Measurements from ENCODE around the gene CCDC8.

The CCDC8 gene, protein sequence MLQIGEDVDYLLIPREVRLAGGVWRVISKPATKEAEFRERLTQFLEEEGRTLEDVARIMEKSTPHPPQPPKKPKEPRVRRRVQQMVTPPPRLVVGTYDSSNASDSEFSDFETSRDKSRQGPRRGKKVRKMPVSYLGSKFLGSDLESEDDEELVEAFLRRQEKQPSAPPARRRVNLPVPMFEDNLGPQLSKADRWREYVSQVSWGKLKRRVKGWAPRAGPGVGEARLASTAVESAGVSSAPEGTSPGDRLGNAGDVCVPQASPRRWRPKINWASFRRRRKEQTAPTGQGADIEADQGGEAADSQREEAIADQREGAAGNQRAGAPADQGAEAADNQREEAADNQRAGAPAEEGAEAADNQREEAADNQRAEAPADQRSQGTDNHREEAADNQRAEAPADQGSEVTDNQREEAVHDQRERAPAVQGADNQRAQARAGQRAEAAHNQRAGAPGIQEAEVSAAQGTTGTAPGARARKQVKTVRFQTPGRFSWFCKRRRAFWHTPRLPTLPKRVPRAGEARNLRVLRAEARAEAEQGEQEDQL

DNA sequence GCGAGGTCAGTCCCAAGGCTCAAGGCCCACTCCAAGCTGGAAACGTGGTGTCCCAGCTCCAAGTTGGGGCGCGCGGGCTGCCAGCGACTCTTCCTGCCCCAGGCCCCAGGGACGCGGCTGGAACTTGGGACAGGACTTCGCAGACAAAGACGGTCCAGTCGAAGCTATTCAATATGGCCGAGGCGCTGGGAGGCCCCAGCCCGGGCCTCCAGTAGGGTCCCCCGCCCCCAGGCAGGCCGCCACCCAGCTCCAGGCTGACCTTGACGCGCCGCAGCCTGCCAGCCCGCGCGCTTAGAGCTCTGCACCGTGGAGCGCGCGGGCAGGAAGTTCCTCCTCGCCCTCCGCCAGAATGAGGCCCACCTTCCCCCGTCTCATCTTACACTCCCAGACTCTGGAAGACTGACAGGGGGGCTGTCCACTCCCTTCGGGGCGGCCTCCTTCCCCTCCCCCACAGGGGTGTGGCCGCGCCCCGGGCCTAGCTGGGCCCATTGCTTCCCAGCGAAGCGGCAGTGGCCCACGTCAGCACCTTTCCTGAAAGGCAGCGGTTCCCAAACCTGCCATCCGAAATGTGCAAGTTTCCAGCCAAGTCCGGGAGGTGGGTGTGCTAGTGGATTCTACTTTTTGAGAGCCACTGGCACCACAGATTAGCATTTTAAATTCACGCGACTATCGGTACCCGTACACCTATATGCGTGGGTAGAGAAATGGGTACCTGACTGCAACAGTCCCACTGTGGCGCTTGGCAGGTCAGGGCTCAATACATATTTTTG lies at the start of gene CCDC8:
TSS of gene CCDC8 (minus strand) at position 303 of the 770 bp plus-strand sequence. CDS start 754 bp downstream, outside the sequence.
- peak within 1 kb of the TSS; percentile 53 for H3K9ac ChIP-seq (ENCODE audit: low read length)

DNA sequence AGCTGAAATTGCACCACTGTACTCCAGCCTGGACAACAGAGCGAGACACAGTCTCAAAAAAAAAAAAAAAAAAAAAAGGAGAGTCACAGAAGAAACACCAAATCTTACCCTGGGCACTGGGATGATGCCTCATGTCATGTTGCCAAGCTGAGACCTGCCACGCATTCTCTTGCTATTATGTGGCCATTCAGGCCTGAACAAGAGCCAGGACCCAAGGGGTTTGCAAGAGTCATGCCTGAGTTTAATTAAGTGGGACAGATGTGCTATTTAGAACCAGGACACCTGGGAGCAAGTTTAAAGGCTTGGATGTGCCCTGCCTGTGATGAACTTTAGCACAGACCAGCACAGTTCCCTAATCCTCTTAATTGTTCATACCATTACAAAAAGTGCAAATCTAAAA lies 48.2 kb upstream of the CCDC8 start:
- no peak overlapping the region for H3K9ac ChIP-seq (ENCODE audit: low read length)
- no peaks in the 10 kb centered on the region for H3K36me3 ChIP-seq (ENCODE audit: control insufficient read depth, insufficient read depth, low read length)
- no peaks in the 10 kb centered on the region for H3K9me3 ChIP-seq (ENCODE audit: control insufficient read depth, low read length)
- H3K27me3 ChIP-seq (ENCODE audit: control insufficient read depth, insufficient read depth, low read length) = peaks cover 3% of the 10 kb centered on the region
- no peak overlapping the region for H3K4me3 ChIP-seq (ENCODE audit: low read length)
- peaks cover under 1% of the 10 kb centered on the region for H3K4me1 ChIP-seq (ENCODE audit: control insufficient read depth, insufficient read depth, low read length)

More for the DNA sequence above, at the start of gene CCDC8:
- H3K9me3 ChIP-seq (ENCODE audit: control insufficient read depth, low read length) = no peaks in the 10 kb centered on the region
- H3K27me3 ChIP-seq (ENCODE audit: control insufficient read depth, insufficient read depth, low read length) = peaks cover 53% of the 10 kb centered on the region
- H3K4me3 ChIP-seq (ENCODE audit: low read length) = peak within 1 kb of the TSS; percentile 4
- H3K4me1 ChIP-seq (ENCODE audit: control insufficient read depth, insufficient read depth, low read length) = no peaks in the 10 kb centered on the region
- no peaks in the 10 kb centered on the region for H3K36me3 ChIP-seq (ENCODE audit: control insufficient read depth, insufficient read depth, low read length)

DNA sequence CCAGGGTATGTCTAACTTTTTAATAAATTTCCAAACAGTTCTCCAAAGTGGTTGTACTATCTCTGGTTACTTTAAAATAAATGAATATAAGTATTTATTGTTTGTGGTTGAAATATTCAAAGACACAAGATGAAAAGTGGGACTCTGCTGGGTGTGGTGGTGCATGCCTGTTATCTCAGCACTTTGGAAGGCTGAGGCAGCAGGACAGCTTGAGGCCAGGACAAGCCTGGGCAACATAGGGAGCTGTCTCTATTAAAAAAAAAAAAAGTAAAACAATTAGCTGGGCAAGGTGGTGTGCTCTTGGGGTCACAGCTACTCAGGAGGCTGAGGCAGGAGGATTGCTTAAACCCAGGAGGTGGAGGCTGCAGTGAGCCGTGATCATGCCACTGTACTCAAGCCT lies 47.6 kb upstream of the CCDC8 start:
- Histone ChIP-seq H3K9me3 (ENCODE audit: control insufficient read depth, low read length) (no peaks in the 10 kb centered on the region), H3K9ac (ENCODE audit: low read length) (no peak overlapping the region), H3K4me1 (ENCODE audit: control insufficient read depth, insufficient read depth, low read length) (peaks cover 3% of the 10 kb centered on the region), H3K27me3 (ENCODE audit: control insufficient read depth, insufficient read depth, low read length) (peaks cover 3% of the 10 kb centered on the region), H3K36me3 (ENCODE audit: control insufficient read depth, insufficient read depth, low read length) (no peaks in the 10 kb centered on the region), H3K4me3 (ENCODE audit: low read length) (no peak overlapping the region)

DNA sequence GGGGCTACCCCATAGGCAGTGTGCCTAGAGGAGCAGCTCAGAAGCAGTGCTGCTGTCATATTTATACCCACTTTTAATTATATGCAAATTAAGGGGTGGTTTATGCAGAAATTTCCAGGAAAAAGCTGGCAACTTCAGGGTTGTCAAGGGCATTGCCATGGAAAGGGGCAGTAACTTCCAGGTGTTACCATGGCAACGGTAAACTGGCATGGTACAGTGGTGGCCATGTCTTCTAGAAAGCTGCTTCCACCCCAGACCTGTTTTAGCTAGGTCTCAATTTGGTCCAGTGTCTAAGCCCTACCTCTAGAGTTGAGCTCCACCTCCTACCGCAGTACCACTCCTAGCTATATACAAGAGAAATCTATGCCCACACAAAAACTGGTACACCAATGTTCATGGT lies 46.7 kb upstream of the CCDC8 start:
- H3K9me3 ChIP-seq (ENCODE audit: control insufficient read depth, low read length) = no peaks in the 10 kb centered on the region
- H3K4me3 ChIP-seq (ENCODE audit: low read length) = no peak overlapping the region
- H3K9ac ChIP-seq (ENCODE audit: low read length) = no peak overlapping the region
- H3K36me3 ChIP-seq (ENCODE audit: control insufficient read depth, insufficient read depth, low read length) = no peaks in the 10 kb centered on the region
- H3K4me1 ChIP-seq (ENCODE audit: control insufficient read depth, insufficient read depth, low read length) = peaks cover 3% of the 10 kb centered on the region
- peaks cover 3% of the 10 kb centered on the region for H3K27me3 ChIP-seq (ENCODE audit: control insufficient read depth, insufficient read depth, low read length)

DNA sequence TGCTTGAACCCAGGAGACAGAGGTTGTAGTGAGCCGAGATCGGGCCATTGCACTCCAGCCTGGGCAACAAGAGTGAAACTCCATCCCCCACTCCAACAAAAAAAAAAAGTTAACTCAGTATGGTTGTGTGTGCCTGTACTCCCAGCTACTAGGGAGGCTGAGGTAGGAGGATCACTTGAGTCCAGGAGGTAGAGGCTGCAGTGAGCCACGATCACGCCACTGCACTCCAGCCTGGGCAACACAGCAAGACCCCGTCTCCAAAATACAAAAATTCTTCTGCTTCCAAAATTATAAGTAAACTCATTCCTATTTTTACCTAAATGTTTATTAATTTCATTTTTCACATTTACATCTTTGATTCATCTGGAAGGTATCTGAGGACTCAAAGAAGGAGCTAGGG lies 43.6 kb upstream of the CCDC8 start:
- no peak overlapping the region for H3K9ac ChIP-seq (ENCODE audit: low read length)
- H3K4me1 ChIP-seq (ENCODE audit: control insufficient read depth, insufficient read depth, low read length) = peaks cover 3% of the 10 kb centered on the region
- H3K27me3 ChIP-seq (ENCODE audit: control insufficient read depth, insufficient read depth, low read length) = peaks cover 3% of the 10 kb centered on the region
- H3K9me3 ChIP-seq (ENCODE audit: control insufficient read depth, low read length) = no peaks in the 10 kb centered on the region
- H3K4me3 ChIP-seq (ENCODE audit: low read length) = no peak overlapping the region
- H3K36me3 ChIP-seq (ENCODE audit: control insufficient read depth, insufficient read depth, low read length) = no peaks in the 10 kb centered on the region

DNA sequence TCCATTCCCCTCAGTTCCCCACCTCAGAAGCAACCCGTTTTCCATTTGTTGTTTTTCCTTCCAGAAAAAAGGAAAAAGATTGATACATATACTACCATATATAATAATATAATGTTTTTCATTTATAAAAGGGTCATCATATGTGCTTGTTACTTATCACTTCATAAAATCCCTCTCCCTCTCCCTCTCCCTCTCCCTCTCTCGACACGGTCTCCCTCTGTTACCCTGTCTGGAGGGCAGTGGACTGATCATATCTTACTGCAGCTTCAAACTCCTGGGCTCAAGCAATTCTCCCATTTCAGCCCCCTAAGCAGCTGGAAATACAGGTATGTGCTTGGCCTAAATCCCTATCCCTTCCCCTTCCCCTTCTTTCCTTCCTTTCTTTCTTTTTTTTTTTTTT lies 40.9 kb upstream of the CCDC8 start:
- Histone ChIP-seq H3K4me3 (ENCODE audit: low read length) (no peak overlapping the region), H3K4me1 (ENCODE audit: control insufficient read depth, insufficient read depth, low read length) (peaks cover 3% of the 10 kb centered on the region), H3K36me3 (ENCODE audit: control insufficient read depth, insufficient read depth, low read length) (no peaks in the 10 kb centered on the region), H3K27me3 (ENCODE audit: control insufficient read depth, insufficient read depth, low read length) (peaks cover 3% of the 10 kb centered on the region), H3K9me3 (ENCODE audit: control insufficient read depth, low read length) (no peaks in the 10 kb centered on the region), H3K9ac (ENCODE audit: low read length) (no peak overlapping the region)

DNA sequence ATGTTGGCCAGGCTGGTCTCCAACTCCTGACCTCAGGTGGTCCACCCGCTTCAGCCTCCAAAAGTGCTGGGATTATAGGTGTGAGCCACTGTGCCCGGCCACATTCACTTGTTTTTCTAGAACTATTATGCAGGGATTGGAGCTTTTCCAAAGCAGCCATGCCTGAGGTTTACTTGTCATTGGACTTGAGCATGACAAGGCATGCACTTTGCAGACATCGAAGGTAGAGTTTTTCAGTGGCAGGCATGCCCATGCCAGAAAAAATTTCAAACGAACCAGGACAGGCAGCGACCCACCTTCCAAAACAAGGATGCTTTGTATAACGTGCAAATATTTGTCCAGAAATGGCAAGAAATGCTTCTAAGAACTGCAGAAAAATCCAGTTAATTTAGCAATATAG lies 40.3 kb upstream of the CCDC8 start:
- Histone ChIP-seq H3K36me3 (ENCODE audit: control insufficient read depth, insufficient read depth, low read length) (no peaks in the 10 kb centered on the region), H3K9me3 (ENCODE audit: control insufficient read depth, low read length) (no peaks in the 10 kb centered on the region), H3K27me3 (ENCODE audit: control insufficient read depth, insufficient read depth, low read length) (peaks cover 3% of the 10 kb centered on the region), H3K9ac (ENCODE audit: low read length) (no peak overlapping the region), H3K4me1 (ENCODE audit: control insufficient read depth, insufficient read depth, low read length) (peaks cover 3% of the 10 kb centered on the region), H3K4me3 (ENCODE audit: low read length) (no peak overlapping the region)

DNA sequence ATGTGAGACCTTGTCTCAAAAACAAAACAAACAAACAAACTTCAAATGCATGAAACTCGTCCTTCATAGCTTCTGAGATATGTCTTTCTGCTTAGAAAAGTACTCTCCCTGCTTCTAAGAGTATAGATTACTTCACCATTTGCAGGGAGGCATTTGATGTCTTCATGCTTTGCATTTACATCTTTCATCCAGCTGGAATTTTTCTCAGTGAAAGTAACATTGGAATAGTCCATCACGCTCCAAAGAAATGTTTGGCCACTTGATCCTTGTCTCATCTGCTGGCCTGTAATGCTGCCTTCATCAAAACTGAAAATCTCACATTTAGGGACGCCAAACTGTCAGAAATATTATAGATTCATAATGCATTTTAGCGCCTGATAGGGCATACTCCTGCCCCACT lies 38.8 kb upstream of the CCDC8 start:
- H3K4me1 ChIP-seq (ENCODE audit: control insufficient read depth, insufficient read depth, low read length) = peaks cover 3% of the 10 kb centered on the region
- H3K4me3 ChIP-seq (ENCODE audit: low read length) = no peak overlapping the region
- H3K36me3 ChIP-seq (ENCODE audit: control insufficient read depth, insufficient read depth, low read length) = no peaks in the 10 kb centered on the region
- H3K9me3 ChIP-seq (ENCODE audit: control insufficient read depth, low read length) = no peaks in the 10 kb centered on the region
- no peak overlapping the region for H3K9ac ChIP-seq (ENCODE audit: low read length)
- H3K27me3 ChIP-seq (ENCODE audit: control insufficient read depth, insufficient read depth, low read length) = peaks cover 2% of the 10 kb centered on the region

DNA sequence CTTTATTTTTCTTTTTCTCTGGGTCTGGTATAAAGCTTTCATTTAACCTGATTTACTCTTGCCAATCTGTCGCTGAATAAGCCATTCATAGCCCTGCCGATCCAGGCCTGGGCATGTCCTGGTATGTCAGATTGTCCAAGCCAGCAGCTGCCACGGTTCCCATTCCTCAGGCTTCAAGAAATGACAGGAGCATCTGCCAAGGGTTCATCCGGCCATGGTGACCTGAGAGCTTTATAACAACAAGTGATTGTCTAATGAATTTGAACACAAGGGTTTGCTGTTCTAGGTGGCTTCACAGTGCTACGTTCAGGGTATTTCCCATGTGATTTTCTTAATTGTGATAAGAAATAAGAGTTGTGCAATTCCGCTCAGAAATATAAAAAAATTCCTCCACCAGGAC lies 38.0 kb upstream of the CCDC8 start:
- no peak overlapping the region for H3K9ac ChIP-seq (ENCODE audit: low read length)
- no peak overlapping the region for H3K4me3 ChIP-seq (ENCODE audit: low read length)

DNA sequence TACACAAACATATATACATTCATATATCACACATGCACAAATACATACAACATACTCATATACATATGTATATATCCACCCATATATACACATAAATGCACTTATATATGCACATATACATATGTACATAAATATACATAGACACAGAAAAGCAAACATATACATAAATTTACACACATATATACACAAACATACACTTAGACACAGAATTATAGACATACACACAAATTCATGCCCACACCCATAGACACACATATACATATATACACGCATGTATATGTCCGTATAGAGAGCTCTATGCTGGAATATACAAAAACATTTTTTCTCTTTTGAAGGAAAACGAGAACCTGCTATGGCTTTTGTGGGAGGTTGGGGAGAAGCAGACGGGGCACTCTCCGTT lies 37.4 kb upstream of the CCDC8 start:
- Histone ChIP-seq H3K9ac (ENCODE audit: low read length) (no peak overlapping the region), H3K36me3 (ENCODE audit: control insufficient read depth, insufficient read depth, low read length) (no peaks in the 10 kb centered on the region), H3K4me3 (ENCODE audit: low read length) (no peak overlapping the region), H3K4me1 (ENCODE audit: control insufficient read depth, insufficient read depth, low read length) (no peaks in the 10 kb centered on the region), H3K27me3 (ENCODE audit: control insufficient read depth, insufficient read depth, low read length) (no peaks in the 10 kb centered on the region), H3K9me3 (ENCODE audit: control insufficient read depth, low read length) (no peaks in the 10 kb centered on the region)

More for the DNA sequence above, 38.0 kb upstream of the CCDC8 start:
- Histone ChIP-seq H3K4me1 (ENCODE audit: control insufficient read depth, insufficient read depth, low read length) (peaks cover under 1% of the 10 kb centered on the region), H3K9me3 (ENCODE audit: control insufficient read depth, low read length) (no peaks in the 10 kb centered on the region), H3K27me3 (ENCODE audit: control insufficient read depth, insufficient read depth, low read length) (no peaks in the 10 kb centered on the region), H3K36me3 (ENCODE audit: control insufficient read depth, insufficient read depth, low read length) (no peaks in the 10 kb centered on the region)

DNA sequence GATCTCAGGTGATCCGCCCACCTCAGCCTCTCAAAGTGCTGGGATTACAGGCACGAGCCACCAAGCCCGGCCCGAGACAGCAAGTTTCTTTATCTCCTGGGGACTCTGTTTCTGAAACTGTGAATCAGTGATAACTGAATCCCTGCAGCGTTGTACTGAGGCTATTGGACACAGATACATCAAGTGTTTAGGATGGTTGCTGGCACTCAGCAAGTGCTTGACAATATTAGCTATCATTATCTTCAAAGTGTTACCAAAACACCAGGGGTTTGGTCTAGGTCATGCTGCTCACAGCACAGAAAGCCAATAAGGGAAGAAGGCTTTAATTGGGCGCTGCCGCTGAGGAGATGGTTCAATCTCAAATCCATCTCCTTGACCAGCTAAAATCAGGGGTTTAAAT lies 35.9 kb upstream of the CCDC8 start:
- H3K27me3 ChIP-seq (ENCODE audit: control insufficient read depth, insufficient read depth, low read length) = no peaks in the 10 kb centered on the region
- H3K9me3 ChIP-seq (ENCODE audit: control insufficient read depth, low read length) = no peaks in the 10 kb centered on the region
- H3K36me3 ChIP-seq (ENCODE audit: control insufficient read depth, insufficient read depth, low read length) = no peaks in the 10 kb centered on the region
- H3K4me1 ChIP-seq (ENCODE audit: control insufficient read depth, insufficient read depth, low read length) = no peaks in the 10 kb centered on the region
- no peak overlapping the region for H3K4me3 ChIP-seq (ENCODE audit: low read length)
- H3K9ac ChIP-seq (ENCODE audit: low read length) = no peak overlapping the region

DNA sequence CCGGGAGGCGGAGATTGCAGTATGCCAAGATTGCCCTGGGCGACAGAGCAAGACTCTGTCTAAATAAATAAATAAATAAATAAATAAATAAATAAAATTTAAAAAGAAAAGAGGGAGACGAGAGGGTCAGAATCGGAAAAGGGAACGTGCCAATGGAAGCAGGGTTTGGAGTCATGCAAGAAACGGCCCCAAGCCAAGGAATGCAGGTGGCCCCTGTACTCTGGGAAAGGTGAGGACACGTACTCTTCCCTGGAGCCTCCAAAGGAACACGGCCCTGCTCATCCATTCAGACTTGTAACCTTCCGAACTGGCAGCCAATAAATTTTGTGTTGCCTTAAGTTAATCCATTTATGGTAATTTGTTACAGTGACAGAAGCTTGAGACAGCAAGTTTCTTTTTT lies 35.2 kb upstream of the CCDC8 start:
- Histone ChIP-seq H3K9me3 (ENCODE audit: control insufficient read depth, low read length) (no peaks in the 10 kb centered on the region), H3K36me3 (ENCODE audit: control insufficient read depth, insufficient read depth, low read length) (no peaks in the 10 kb centered on the region), H3K4me3 (ENCODE audit: low read length) (no peak overlapping the region), H3K9ac (ENCODE audit: low read length) (no peak overlapping the region), H3K4me1 (ENCODE audit: control insufficient read depth, insufficient read depth, low read length) (no peaks in the 10 kb centered on the region), H3K27me3 (ENCODE audit: control insufficient read depth, insufficient read depth, low read length) (no peaks in the 10 kb centered on the region)

Measured in mucosa of stomach (tissue), 1 donor.